Body of pancreas (tissue), 4 donors: ENCODE data around the gene CTIF. TPM values are rescaled to one million over a fixed set of nuclear protein-coding genes. Genes with fewer than 3 reads are reported as not detected.

Source experiments
- ATAC-seq: fragments of 150-250 bp; one replicate; pipeline ENCODE4 v1.9.1; 2016
- DNase-seq, 4 donors: peaks; one replicate each; pipeline ENCODE4 v3.0.0-alpha.2; 2019
- H3K27ac ChIP-seq, 4 donors: fragments of 200-600 bp; sonication (generic); 1 replicate in 3 of 4; 2 replicates in 1 of 4; pipeline versions ENCODE4 v1.5.1 to v1.6.1; 2016 to 2019; ENCODE audit warnings: mild to moderate bottlenecking in 1 of 4, mixed read lengths in 1 of 4, moderate library complexity in 1 of 4
- H3K27me3 ChIP-seq, 2 donors: fragments of 200-600 bp; sonication (generic); one replicate each; pipeline ENCODE4 v1.6.0; 2016; ENCODE audit warnings: mild to moderate bottlenecking in 1 of 2
- H3K36me3 ChIP-seq, 2 donors: fragments of 200-600 bp; sonication (generic); replicated peaks in 1 of 2; 2 replicates each; pipeline ENCODE4 v1.5.1; 2016; ENCODE audit warnings: low read depth in 2 of 2; ENCODE audit not compliant: insufficient read depth in 1 of 2
- H3K4me1 ChIP-seq: fragments of 200-600 bp; sonication (generic); one replicate; pipeline ENCODE4 v1.6.0; 2016
- H3K4me3 ChIP-seq, 2 donors: fragments of 200-600 bp; sonication (generic); 1 replicate in 1 of 2; 2 replicates in 1 of 2; pipeline ENCODE4 v1.5.1; 2016 to 2019
- H3K9me3 ChIP-seq, 3 donors: fragments of 200-600 bp; sonication (generic); 1 replicate in 2 of 3; 2 replicates in 1 of 3; pipeline ENCODE4 v1.5.1; 2016
- POLR2A ChIP-seq, 3 donors: fragments of 450-650 bp; IDR thresholded peaks; one replicate each; pipeline ENCODE4 v1.6.1; 2016; ENCODE audit warnings: antibody characterized with exemption in 3 of 3, mild to moderate bottlenecking in 2 of 3
- WGBS, 2 donors: methylation state at CpG; one replicate each; pipeline ENCODE4 v1.1.5; 2017; 5-methylcytosine and 5-hydroxymethylcytosine counted together
- intact Hi-C: fragments of 100-400 bp; cut with DNase I; formaldehyde crosslinking; loops from one replicate; pipeline ENCODE4 v1.15.1; 2023
- total RNA-seq, 2 donors: library from RNA; depleted of rRNA; stranded (reverse); fragments of >200 nt; gene quantifications; one replicate each; pipeline ENCODE4 v1.1.0, GENCODE V29; 2016
- TF ChIP-seq, protein P1 (sequence below), 7 experiments: fragments of 450-650 bp in 4 of 7; fragments of 200-600 bp in 3 of 7; sonication (generic) in 3 of 7; IDR thresholded peaks; one replicate each; pipeline ENCODE4 v1.5.1; 2016 to 2019; ENCODE audit warnings: antibody characterized with exemption in 7 of 7

The CTIF gene
- total RNA-seq, 2 donors from 2014 or later: 18.7 to 24.4 TPM

DNA sequence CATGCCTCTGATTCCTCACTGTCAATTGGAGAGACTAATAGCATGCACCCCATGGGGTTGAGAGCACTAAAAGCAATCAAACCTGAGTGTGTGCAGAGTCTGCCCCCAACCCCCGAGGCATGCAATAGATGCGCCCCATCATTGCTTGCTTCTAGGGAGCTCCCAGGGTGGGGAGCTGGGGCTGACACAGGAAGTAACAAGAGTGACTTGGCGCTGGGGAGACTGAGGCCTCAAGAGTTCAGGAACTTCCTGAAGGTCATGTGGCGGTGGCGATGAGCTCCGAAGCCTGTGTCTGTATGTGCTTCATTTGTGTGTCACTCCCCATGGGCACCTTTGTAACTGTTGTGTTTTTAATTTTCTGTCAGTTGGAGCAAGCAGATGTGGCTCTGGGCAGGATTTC lies 61.2 kb downstream of the CTIF start:
- Histone ChIP-seq H3K9me3 (no peaks in the 10 kb centered on the region), H3K4me3 (no peak overlapping the region), H3K27me3 (no peaks in the 10 kb centered on the region), H3K27ac (no peak overlapping the region), H3K36me3 (no peaks in the 10 kb centered on the region), H3K4me1 (peaks cover 6% of the 10 kb centered on the region)
- no peak for ATAC-seq
- no peak for TF ChIP-seq POLR2A (IDR thresholded peaks at IDR 0.05)
- TF ChIP-seq, protein P1, sequence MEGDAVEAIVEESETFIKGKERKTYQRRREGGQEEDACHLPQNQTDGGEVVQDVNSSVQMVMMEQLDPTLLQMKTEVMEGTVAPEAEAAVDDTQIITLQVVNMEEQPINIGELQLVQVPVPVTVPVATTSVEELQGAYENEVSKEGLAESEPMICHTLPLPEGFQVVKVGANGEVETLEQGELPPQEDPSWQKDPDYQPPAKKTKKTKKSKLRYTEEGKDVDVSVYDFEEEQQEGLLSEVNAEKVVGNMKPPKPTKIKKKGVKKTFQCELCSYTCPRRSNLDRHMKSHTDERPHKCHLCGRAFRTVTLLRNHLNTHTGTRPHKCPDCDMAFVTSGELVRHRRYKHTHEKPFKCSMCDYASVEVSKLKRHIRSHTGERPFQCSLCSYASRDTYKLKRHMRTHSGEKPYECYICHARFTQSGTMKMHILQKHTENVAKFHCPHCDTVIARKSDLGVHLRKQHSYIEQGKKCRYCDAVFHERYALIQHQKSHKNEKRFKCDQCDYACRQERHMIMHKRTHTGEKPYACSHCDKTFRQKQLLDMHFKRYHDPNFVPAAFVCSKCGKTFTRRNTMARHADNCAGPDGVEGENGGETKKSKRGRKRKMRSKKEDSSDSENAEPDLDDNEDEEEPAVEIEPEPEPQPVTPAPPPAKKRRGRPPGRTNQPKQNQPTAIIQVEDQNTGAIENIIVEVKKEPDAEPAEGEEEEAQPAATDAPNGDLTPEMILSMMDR (IDR thresholded peaks at IDR 0.05): no peak
- WGBS, 2 donors: 88 to 93% methylated on average over 6 of the region's 6 CpGs
- intact Hi-C loops: no loop called here
- DNase-seq: no peak

DNA sequence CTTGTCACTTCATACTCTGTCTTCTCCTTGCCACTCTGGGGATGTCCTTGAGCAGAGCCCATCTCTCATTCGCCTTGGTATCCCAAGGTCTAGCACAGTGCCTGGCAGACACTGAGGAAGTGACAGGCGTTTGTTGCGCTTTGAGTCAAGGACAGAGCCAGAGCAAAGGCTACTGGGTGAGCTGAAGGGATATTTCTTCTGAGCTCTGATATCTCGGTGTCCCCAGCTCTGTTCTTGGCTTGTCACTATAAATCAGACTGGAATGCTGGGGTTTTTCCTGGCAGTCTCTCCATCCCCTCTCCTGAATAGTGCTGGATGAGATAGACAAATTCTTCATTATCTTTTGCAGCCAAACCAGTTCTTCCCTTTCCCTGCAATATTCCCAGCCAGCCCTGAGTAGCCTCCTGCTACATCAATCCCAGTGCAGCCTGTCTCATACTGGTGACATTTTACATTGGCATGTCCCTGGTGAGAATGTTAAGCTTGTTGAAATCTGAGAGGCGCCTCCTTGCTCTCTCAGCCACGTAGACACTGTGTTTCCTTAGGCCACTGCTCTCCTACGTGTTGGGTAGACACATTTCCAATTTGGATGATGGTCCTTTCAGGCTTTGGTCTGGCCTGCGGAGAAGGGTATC lies 61.7 kb downstream of the CTIF start:
- 72 to 75% methylated on average over 8 of the region's 8 CpGs for WGBS, 2 donors
- no peak for TF ChIP-seq POLR2A (IDR thresholded peaks at IDR 0.05)
- TF ChIP-seq, protein P1 (IDR thresholded peaks at IDR 0.05): no peak
- Histone ChIP-seq H3K27me3 (no peaks in the 10 kb centered on the region), H3K4me3 (no peak overlapping the region), H3K36me3 (no peaks in the 10 kb centered on the region), H3K4me1 (peaks cover 6% of the 10 kb centered on the region), H3K27ac (no peak overlapping the region), H3K9me3 (no peaks in the 10 kb centered on the region)
- intact Hi-C loops: no loop called here
- DNase-seq: no peak
- ATAC-seq: peak; percentile 30

DNA sequence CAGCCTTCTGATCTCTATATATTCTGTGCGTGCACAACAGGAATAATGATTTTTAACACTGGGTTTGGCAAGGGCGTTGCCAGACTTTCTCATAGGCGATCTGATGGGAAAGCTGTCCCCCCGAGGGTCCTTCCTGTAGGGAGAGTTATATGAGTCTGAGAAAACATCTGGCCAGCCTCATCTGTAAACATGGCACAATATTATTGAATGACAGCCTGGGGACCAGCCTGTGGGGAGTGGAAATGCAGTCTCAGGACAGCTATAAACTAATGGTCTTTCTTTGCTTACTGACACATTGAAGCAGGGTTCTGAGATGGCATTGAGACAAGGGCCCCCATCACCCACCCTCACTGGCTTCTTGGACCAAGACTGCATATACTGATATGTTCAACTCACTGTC lies 62.5 kb downstream of the CTIF start:
- no peaks in the 10 kb centered on the region for H3K36me3 ChIP-seq
- ATAC-seq: no peak
- intact Hi-C loops: no loop called here
- no peaks in the 10 kb centered on the region for H3K9me3 ChIP-seq
- no peaks in the 10 kb centered on the region for H3K27me3 ChIP-seq
- no peak for TF ChIP-seq POLR2A (IDR thresholded peaks at IDR 0.05)
- TF ChIP-seq, protein P1 (IDR thresholded peaks at IDR 0.05): no peak
- H3K4me1 ChIP-seq: peaks cover 6% of the 10 kb centered on the region
- H3K27ac ChIP-seq: no peak overlapping the region
- WGBS, 2 donors: 81 to 88% methylated on average over 4 of the region's 4 CpGs
- no peak overlapping the region for H3K4me3 ChIP-seq
- no peak for DNase-seq

DNA sequence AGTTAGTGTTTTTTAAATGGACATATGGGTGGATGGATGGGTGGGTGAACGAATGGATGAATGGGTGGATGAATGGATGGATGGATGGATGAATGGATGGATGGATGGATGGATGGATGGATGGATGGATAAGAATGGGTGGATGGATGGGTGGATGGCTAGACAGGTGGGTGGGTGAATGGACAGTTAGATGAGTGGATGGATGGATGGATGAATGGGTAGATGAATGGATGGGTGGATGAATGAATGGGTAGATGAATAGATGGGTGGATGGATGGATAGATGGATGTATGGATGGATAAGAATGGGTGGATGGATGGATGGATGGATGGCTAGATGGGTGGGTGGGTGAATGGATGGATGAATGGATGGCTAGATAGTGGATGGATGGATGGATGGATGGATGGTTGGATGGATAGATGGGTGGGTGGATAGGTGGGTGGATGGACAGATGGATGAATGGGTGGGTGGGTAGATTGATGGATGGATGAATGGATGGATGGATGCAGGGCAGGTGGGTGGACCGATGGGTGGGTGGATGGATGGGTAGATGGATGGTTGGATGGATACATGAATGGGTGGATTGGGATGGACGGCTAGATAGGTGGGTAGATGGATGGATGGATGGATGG lies 64.0 kb downstream of the CTIF start:
- Histone ChIP-seq H3K27ac (no peak overlapping the region), H3K9me3 (no peaks in the 10 kb centered on the region), H3K36me3 (no peaks in the 10 kb centered on the region), H3K27me3 (no peaks in the 10 kb centered on the region), H3K4me1 (peaks cover 6% of the 10 kb centered on the region), H3K4me3 (no peak overlapping the region)
- intact Hi-C loops: no loop called here
- DNase-seq: no peak
- TF ChIP-seq, protein P1 (IDR thresholded peaks at IDR 0.05): no peak
- TF ChIP-seq POLR2A (IDR thresholded peaks at IDR 0.05): no peak
- 88 to 95% methylated on average over 2 to 3 of the region's 3 CpGs for WGBS, 2 donors
- ATAC-seq: no peak

DNA sequence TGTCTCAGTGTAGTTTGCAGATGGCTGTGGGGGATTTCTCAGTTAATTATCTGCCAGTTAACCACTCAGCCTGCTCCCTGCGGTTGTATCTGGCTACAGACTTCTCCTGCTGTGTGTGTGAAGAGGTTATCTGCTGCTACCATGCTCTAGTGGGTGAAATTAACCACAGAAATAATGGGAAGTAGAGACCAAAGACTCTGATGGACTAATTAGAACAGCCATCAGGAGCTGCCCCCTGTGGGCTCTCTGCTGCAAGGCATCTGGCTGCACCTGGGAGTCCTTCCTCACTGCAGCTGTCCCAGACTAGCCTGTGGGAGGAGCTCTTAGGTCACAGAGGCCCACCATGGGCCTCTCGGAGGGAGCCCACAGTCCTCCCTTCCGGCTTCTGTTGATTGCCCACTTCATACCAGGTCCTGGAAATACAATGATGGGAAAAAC lies 66.6 kb downstream of the CTIF start:
- Histone ChIP-seq H3K4me3 (no peak overlapping the region), H3K36me3 (no peaks in the 10 kb centered on the region), H3K4me1 (peaks cover under 1% of the 10 kb centered on the region), H3K27me3 (no peaks in the 10 kb centered on the region), H3K27ac (no peak overlapping the region), H3K9me3 (no peaks in the 10 kb centered on the region)
- whole genome bisulfite sequencing, 2 donors: 75 to 89% methylated on average over 1 to 3 of the region's 3 CpGs
- no peak for TF ChIP-seq POLR2A (IDR thresholded peaks at IDR 0.05)
- TF ChIP-seq, protein P1 (IDR thresholded peaks at IDR 0.05): no peak
- ATAC-seq (no peak), DNase-seq (no peak)
- intact Hi-C loops: no loop called here
